ENCODE data around the gene OR2L8. TPM values are rescaled to one million over a fixed set of nuclear protein-coding genes. Genes with fewer than 3 reads are reported as not detected.

OR2L8 gene, protein sequence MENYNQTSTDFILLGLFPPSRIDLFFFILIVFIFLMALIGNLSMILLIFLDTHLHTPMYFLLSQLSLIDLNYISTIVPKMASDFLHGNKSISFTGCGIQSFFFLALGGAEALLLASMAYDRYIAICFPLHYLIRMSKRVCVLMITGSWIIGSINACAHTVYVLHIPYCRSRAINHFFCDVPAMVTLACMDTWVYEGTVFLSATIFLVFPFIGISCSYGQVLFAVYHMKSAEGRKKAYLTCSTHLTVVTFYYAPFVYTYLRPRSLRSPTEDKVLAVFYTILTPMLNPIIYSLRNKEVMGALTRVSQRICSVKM
- 1 to 10 TPM in 1 of 2 donors, not detected in 1; 2.4 TPM for total RNA-seq

DNA sequence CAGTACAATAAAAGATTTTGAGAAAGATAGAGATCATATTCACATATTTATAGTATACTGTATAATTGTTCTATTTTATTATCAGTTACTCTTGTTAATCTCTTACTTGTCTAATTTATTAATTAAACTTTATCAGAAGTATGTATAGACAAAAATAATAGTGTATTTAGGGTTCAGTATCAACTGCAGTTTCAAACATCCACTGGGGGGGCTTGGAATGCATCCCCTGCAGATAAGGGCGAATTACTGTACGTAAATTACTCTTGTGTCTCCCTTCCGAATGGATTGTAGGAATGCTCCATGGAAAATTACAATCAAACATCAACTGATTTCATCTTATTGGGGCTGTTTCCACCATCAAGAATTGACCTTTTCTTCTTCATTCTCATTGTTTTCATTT, at the start of gene OR2L8:
Gene OR2L8, plus strand, starts transcription at position 301 of the 400 bp plus-strand sequence. Its CDS starts 0 bp downstream, at position 301.
- whole genome bisulfite sequencing: 92% methylated on average over 3 of the region's 3 CpGs
- intact Hi-C loops (cut with DNase I): no loop called here
- H3K9me3 ChIP-seq: no peaks in the 10 kb centered on the region

DNA sequence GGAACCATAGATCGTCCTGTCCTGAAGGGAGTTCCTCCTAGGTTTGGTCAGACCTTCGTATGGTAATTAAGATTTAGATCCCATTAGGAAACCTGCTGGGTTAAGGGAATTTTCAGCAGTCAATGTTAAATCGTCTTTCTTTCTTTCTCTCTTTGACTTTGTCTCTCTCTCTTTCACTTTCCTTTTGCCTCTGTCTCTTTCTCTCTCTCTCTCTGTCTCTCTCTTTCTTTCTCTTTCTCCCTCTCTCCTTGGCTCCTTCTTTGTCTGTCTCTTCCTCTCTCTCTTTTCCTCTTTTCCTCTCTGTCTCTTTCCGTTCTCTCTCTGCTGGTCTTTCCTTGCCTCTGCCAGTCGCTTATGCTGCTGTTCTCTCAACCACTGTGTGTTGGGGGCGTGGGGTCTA, 44.5 kb upstream of the OR2L8 start:
- no peaks in the 10 kb centered on the region for H3K27me3 ChIP-seq (replicated peaks; ENCODE audit: insufficient read depth)
- no peaks in the 10 kb centered on the region for H3K4me1 ChIP-seq (replicated peaks)
- H3K4me3 ChIP-seq: no peak overlapping the region
- H3K27ac ChIP-seq: no peak overlapping the region
- TF ChIP-seq POLR2AphosphoS5 (IDR thresholded peaks at IDR 0.05): no peak
- no peak for DNase-seq (ENCODE audit: low spot score)
- no peaks in the 10 kb centered on the region for H3K9me3 ChIP-seq
- intact Hi-C loops (cut with DNase I): no loop called here
- WGBS: 81% methylated on average over 6 of the region's 6 CpGs
- H3K36me3 ChIP-seq: no peaks in the 10 kb centered on the region

More for the DNA sequence above, at the start of gene OR2L8:
- Histone ChIP-seq H3K4me1 (replicated peaks) (no peaks in the 10 kb centered on the region), H3K36me3 (no peaks in the 10 kb centered on the region), H3K4me3 (no peak within 1 kb of the TSS), H3K27me3 (replicated peaks; ENCODE audit: insufficient read depth) (no peaks in the 10 kb centered on the region), H3K27ac (no peak within 1 kb of the TSS)
- no peak for DNase-seq (ENCODE audit: low spot score)
- TF ChIP-seq POLR2AphosphoS5 (IDR thresholded peaks at IDR 0.05): no peak

DNA sequence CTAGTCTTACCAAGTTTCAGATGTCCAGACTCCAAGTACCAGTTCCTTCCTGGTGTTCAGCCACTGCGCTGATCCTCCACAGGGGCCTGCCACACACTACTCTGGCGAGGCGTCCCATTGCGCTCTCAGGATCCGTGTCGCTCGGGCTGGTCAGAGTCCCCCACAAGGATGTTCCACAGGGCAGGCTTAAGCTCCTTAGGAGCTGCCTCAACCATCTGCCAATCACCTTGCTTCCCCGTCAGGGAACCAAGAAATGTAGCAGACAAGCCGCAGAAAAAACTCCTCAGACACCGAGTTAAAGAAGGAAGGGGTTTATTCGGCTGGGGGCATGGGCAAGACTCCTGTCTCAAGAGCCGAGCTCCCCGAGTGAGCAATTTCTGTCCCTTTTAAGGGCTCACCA, 43.5 kb upstream of the OR2L8 start:
- no peaks in the 10 kb centered on the region for H3K36me3 ChIP-seq
- intact Hi-C loops (cut with DNase I): no loop called here
- no peak for DNase-seq (ENCODE audit: low spot score)
- TF ChIP-seq POLR2AphosphoS5 (IDR thresholded peaks at IDR 0.05) (no peak), POLR2A (IDR thresholded peaks at IDR 0.05) (no peak)
- TF ChIP-seq, protein P1, sequence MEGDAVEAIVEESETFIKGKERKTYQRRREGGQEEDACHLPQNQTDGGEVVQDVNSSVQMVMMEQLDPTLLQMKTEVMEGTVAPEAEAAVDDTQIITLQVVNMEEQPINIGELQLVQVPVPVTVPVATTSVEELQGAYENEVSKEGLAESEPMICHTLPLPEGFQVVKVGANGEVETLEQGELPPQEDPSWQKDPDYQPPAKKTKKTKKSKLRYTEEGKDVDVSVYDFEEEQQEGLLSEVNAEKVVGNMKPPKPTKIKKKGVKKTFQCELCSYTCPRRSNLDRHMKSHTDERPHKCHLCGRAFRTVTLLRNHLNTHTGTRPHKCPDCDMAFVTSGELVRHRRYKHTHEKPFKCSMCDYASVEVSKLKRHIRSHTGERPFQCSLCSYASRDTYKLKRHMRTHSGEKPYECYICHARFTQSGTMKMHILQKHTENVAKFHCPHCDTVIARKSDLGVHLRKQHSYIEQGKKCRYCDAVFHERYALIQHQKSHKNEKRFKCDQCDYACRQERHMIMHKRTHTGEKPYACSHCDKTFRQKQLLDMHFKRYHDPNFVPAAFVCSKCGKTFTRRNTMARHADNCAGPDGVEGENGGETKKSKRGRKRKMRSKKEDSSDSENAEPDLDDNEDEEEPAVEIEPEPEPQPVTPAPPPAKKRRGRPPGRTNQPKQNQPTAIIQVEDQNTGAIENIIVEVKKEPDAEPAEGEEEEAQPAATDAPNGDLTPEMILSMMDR (IDR thresholded peaks at IDR 0.05): no peak
- no peaks in the 10 kb centered on the region for H3K9me3 ChIP-seq
- H3K27me3 ChIP-seq (replicated peaks; ENCODE audit: insufficient read depth): no peaks in the 10 kb centered on the region
- no peak overlapping the region for H3K4me3 ChIP-seq
- H3K4me1 ChIP-seq (replicated peaks): no peaks in the 10 kb centered on the region
- WGBS: 90% methylated on average over 13 of the region's 13 CpGs
- H3K27ac ChIP-seq: no peak overlapping the region

DNA sequence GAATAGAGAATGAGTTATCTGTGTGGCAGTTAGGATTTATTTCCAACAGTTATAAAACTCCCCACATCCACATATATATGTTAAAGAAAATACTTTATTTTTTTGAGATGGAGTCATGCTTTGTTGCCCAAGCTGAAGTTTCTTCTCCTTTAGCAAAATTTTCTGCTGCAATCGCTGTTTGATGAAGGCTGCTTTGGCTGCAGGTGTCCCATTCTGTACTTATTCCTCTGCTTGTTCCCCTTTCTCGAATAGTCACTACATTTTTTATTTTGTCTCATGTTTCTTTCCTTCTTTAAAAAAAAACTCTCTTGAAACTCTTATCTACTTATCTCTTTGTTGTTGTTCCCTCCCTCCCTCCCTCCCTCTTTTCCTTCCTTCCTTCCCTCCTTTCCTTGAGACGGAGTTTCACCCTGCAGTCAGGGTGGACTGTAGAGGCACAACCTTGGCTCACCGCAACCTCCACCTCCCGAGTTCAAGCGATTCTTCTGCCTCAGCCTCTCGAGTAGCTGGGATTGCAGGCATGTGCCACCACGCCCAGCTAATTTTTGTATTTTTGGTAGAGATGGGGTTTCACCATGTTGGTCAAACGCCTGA, 42.7 kb upstream of the OR2L8 start:
- DNase-seq (ENCODE audit: low spot score): no peak
- Histone ChIP-seq H3K36me3 (no peaks in the 10 kb centered on the region), H3K4me3 (no peak overlapping the region), H3K9me3 (no peaks in the 10 kb centered on the region), H3K27ac (no peak overlapping the region), H3K27me3 (replicated peaks; ENCODE audit: insufficient read depth) (no peaks in the 10 kb centered on the region), H3K4me1 (replicated peaks) (no peaks in the 10 kb centered on the region)
- intact Hi-C loops (cut with DNase I): no loop called here
- TF ChIP-seq, protein P1 (IDR thresholded peaks at IDR 0.05): no peak
- WGBS: 81% methylated on average over 9 of the region's 9 CpGs

DNA sequence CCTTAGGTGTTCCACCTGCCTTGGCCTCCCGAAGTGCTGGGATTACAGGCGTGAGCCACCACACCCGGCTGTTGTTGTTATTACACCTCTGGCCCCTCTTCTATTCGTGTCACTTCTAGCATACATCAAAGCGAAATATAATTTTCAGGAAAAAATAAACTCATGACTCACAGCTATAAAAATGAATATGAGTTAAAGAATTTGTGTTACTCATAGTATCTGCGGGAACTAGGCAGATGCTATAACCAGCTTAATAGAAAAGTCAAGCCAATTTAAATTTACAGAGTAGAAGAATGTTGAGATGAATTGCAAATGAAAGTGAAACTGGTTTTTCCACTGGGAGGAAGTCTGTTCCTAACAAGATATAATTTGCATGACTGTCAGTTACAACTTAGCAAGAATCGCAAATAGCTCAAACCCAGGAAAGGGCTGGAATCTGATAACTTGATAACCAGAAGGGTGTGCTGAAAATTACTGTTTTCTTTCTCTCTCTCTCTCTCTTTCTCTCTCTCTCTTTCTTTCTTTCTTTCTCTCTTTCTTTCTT, 42.1 kb upstream of the OR2L8 start:
- no peaks in the 10 kb centered on the region for H3K9me3 ChIP-seq
- 41% methylated on average over 7 of the region's 7 CpGs for WGBS
- H3K4me1 ChIP-seq (replicated peaks): no peaks in the 10 kb centered on the region
- no peaks in the 10 kb centered on the region for H3K27me3 ChIP-seq (replicated peaks; ENCODE audit: insufficient read depth)
- no peak overlapping the region for H3K27ac ChIP-seq
- DNase-seq (ENCODE audit: low spot score): no peak
- no peak for TF ChIP-seq POLR2AphosphoS5 (IDR thresholded peaks at IDR 0.05)
- no peak overlapping the region for H3K4me3 ChIP-seq
- intact Hi-C loops (cut with DNase I): no loop called here
- H3K36me3 ChIP-seq: no peaks in the 10 kb centered on the region

DNA sequence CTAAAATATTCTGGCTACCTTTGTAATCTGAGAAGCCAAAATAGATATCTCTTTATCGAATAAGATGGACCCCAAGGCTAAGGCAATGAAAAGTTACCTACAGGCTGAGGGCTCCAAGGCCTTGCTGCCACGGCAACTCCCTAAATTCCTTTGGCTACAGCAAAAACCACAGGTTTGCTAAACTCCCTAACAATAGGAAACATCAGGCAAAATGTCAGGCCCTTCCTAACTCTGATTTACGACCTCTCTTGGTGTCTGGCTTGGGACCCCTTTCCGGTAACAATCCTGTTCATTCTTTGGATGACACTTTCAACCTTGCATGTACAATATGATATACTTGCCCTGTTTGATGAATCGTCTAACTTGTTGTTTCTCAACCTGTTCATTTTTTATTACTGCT, 39.9 kb upstream of the OR2L8 start:
- H3K27ac ChIP-seq: no peak overlapping the region
- H3K4me1 ChIP-seq (replicated peaks): no peaks in the 10 kb centered on the region
- no peaks in the 10 kb centered on the region for H3K36me3 ChIP-seq
- no peak for DNase-seq (ENCODE audit: low spot score)
- WGBS: 68% methylated on average over 5 of the region's 5 CpGs
- no peaks in the 10 kb centered on the region for H3K9me3 ChIP-seq
- no peak for TF ChIP-seq POLR2AphosphoS5 (IDR thresholded peaks at IDR 0.05)
- TF ChIP-seq, protein P1 (IDR thresholded peaks at IDR 0.05): no peak
- TF ChIP-seq POLR2A (IDR thresholded peaks at IDR 0.05): no peak
- no peaks in the 10 kb centered on the region for H3K27me3 ChIP-seq (replicated peaks; ENCODE audit: insufficient read depth)
- intact Hi-C loops (cut with DNase I): no loop called here
- no peak overlapping the region for H3K4me3 ChIP-seq
